HepG2 (cell line): ENCODE results near the gene ANXA2.

ENCODE experiments used
- BHLHE40 ChIP-seq: IDR thresholded peaks from 2 replicates; pipeline ENCODE4 v1.6.1; 2011; ENCODE audit warnings: low read length, improper control_type of control experiment
- CREM ChIP-seq, 2 experiments: sonication (generic) in 1 of 2; formaldehyde crosslinking in 1 of 2; IDR thresholded peaks; 2 replicates each; pipeline versions ENCODE4 v1.4.0 to v1.6.1; 2016 to 2020; ENCODE audit warnings: antibody characterized with exemption in 1 of 2, mild to moderate bottlenecking in 1 of 2, missing genetic modification reagents in 1 of 2
- CTCF ChIP-seq: sonication (generic); formaldehyde crosslinking; IDR thresholded peaks from 2 replicates; pipeline ENCODE4 v1.5.0; 2020; ENCODE audit warnings: mild to moderate bottlenecking, missing genetic modification reagents, moderate library complexity
- GABPA ChIP-seq, 2 experiments: IDR thresholded peaks; 2 replicates each; pipeline ENCODE4 v1.6.1; 2011 to 2016; ENCODE audit warnings: low read depth in 2 of 2, low read length in 1 of 2, missing biosample characterization in 1 of 2, missing genetic modification characterization in 1 of 2
- HNF4G ChIP-seq, 2 experiments: sonication (generic) in 1 of 2; formaldehyde crosslinking in 1 of 2; IDR thresholded peaks; 2 replicates each; pipeline versions ENCODE4 v1.4.0 to v1.6.1; 2011 to 2020; ENCODE audit warnings: borderline replicate concordance in 2 of 2, low read depth in 2 of 2, mild to moderate bottlenecking in 2 of 2, low read length in 1 of 2, missing genetic modification reagents in 1 of 2, moderate library complexity in 1 of 2
- KAT2B ChIP-seq: fragments of 150-350 bp; IDR thresholded peaks from 2 replicates; pipeline ENCODE4 v1.6.1; 2014; ENCODE audit warnings: low read depth, low read length, borderline replicate concordance
- NR2C2 ChIP-seq: sonication (generic); formaldehyde crosslinking; IDR thresholded peaks from 2 replicates; pipeline ENCODE4 v1.4.0; 2020; ENCODE audit warnings: missing genetic modification reagents, mild to moderate bottlenecking, moderate library complexity, borderline replicate concordance
- PRMT3 ChIP-seq: sonication (generic); formaldehyde crosslinking; IDR thresholded peaks from 2 replicates; pipeline ENCODE4 v1.8.1; 2022; ENCODE audit warnings: low read depth, mild to moderate bottlenecking, moderate library complexity, missing genetic modification reagents, borderline replicate concordance
- TBL1XR1 ChIP-seq: fragments of 150-350 bp; IDR thresholded peaks from 2 replicates; pipeline ENCODE4 v1.6.1; 2014; ENCODE audit warnings: borderline replicate concordance, low read length; ENCODE audit not compliant: partially characterized antibody
- TCF7 ChIP-seq: sonication (generic); IDR thresholded peaks from 2 replicates; pipeline ENCODE4 v1.6.1; 2016; ENCODE audit warnings: antibody characterized with exemption, low read depth
- TF ChIP-seq, protein P1 (sequence below): sonication (generic); formaldehyde crosslinking; IDR thresholded peaks from 2 replicates; pipeline ENCODE4 v1.4.0; 2020; ENCODE audit warnings: missing genetic modification reagents, borderline replicate concordance
- TF ChIP-seq, protein P2 (sequence below): sonication (generic); formaldehyde crosslinking; IDR thresholded peaks from 2 replicates; pipeline ENCODE4 v1.9.0; 2022; ENCODE audit warnings: missing genetic modification reagents, mild to moderate bottlenecking, borderline replicate concordance

- TF ChIP-seq CREM (IDR thresholded peaks at IDR 0.05) (no peak), CREM (CRISPR knock-in tag; IDR thresholded peaks at IDR 0.05) (no peak), CTCF (CRISPR knock-in tag) (no peak), PRMT3 (CRISPR knock-in tag) (no peak), BHLHE40 (no peak), TBL1XR1 (no peak), KAT2B (no peak), HNF4G (IDR thresholded peaks at IDR 0.05; ENCODE audit: borderline replicate concordance, low read depth, low read length) (no peak), HNF4G (CRISPR knock-in tag; IDR thresholded peaks at IDR 0.05; ENCODE audit: borderline replicate concordance, low read depth) (no peak), TCF7 (no peak), NR2C2 (CRISPR knock-in tag) (no peak), GABPA (IDR thresholded peaks at IDR 0.05; ENCODE audit: low read depth, low read length) (no peak), GABPA (CRISPR knock-in tag; IDR thresholded peaks at IDR 0.05; ENCODE audit: low read depth) (no peak)
- TF ChIP-seq, protein P1, sequence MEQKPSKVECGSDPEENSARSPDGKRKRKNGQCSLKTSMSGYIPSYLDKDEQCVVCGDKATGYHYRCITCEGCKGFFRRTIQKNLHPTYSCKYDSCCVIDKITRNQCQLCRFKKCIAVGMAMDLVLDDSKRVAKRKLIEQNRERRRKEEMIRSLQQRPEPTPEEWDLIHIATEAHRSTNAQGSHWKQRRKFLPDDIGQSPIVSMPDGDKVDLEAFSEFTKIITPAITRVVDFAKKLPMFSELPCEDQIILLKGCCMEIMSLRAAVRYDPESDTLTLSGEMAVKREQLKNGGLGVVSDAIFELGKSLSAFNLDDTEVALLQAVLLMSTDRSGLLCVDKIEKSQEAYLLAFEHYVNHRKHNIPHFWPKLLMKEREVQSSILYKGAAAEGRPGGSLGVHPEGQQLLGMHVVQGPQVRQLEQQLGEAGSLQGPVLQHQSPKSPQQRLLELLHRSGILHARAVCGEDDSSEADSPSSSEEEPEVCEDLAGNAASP: no peak
- TF ChIP-seq, protein P2, sequence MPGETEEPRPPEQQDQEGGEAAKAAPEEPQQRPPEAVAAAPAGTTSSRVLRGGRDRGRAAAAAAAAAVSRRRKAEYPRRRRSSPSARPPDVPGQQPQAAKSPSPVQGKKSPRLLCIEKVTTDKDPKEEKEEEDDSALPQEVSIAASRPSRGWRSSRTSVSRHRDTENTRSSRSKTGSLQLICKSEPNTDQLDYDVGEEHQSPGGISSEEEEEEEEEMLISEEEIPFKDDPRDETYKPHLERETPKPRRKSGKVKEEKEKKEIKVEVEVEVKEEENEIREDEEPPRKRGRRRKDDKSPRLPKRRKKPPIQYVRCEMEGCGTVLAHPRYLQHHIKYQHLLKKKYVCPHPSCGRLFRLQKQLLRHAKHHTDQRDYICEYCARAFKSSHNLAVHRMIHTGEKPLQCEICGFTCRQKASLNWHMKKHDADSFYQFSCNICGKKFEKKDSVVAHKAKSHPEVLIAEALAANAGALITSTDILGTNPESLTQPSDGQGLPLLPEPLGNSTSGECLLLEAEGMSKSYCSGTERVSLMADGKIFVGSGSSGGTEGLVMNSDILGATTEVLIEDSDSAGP: no peak
Measured at GRCh38 chr15:60441331-60441730, 43.5 kb upstream of the ANXA2 start.
